DMS53 (cell line): ENCODE results near the gene BMP8A.

Source experiments
- DNase-seq: peaks from one replicate; lab custom pipeline; 2025; lab: John Stamatoyannopoulos, UW

Gene BMP8A

GRCh38 chr1:39527190-39527579, 35.7 kb downstream of the BMP8A start:
- peak; percentile 91 for DNase-seq

GRCh38 chr1:39528082-39528481, 36.6 kb downstream of the BMP8A start:
- DNase-seq, result no peak

GRCh38 chr1:39529901-39530535, 38.6 kb downstream of the BMP8A start:
- DNase-seq, result no peak

GRCh38 chr1:39531526-39531925, 40.1 kb downstream of the BMP8A start:
- DNase-seq, result no peak

- no peak for DNase-seq
Observed at GRCh38 chr1:39533442-39533841, 42.0 kb downstream of the BMP8A start.

GRCh38 chr1:39538531-39539251, 47.3 kb downstream of the BMP8A start:
- DNase-seq, result no peak

GRCh38 chr1:39539252-39539790, 47.9 kb downstream of the BMP8A start:
- DNase-seq, result peak; percentile 92

- no peak for DNase-seq
Observed at GRCh38 chr1:39540504-39541031, 49.1 kb downstream of the BMP8A start.

GRCh38 chr1:39542924-39543323, 51.5 kb downstream of the BMP8A start:
- DNase-seq, result no peak

- peak; percentile 33 for DNase-seq
Observed at GRCh38 chr1:39544327-39544726, 52.9 kb downstream of the BMP8A start.

GRCh38 chr1:39545531-39545930, 54.1 kb downstream of the BMP8A start:
- no peak for DNase-seq

GRCh38 chr1:39554277-39554676, 62.8 kb downstream of the BMP8A start:
- no peak for DNase-seq

GRCh38 chr1:39561279-39561678, 69.8 kb downstream of the BMP8A start:
- no peak for DNase-seq

- DNase-seq, result no peak
Observed at GRCh38 chr1:39562886-39563285, 71.5 kb downstream of the BMP8A start.

- no peak for DNase-seq
Observed at GRCh38 chr1:39563669-39564068, 72.2 kb downstream of the BMP8A start.

- DNase-seq, result no peak
Observed at GRCh38 chr1:39564340-39564739, 72.9 kb downstream of the BMP8A start.

GRCh38 chr1:39564941-39565340, 73.5 kb downstream of the BMP8A start:
- no peak for DNase-seq

GRCh38 chr1:39566441-39567137, 75.2 kb downstream of the BMP8A start:
- peak; percentile 83 for DNase-seq

GRCh38 chr1:39567302-39567701, 75.9 kb downstream of the BMP8A start:
- no peak for DNase-seq

- DNase-seq, result no peak
Observed at GRCh38 chr1:39568208-39568607, 76.8 kb downstream of the BMP8A start.

- DNase-seq, result peak; percentile 34
Observed at GRCh38 chr1:39569034-39569433, 77.6 kb downstream of the BMP8A start.

- DNase-seq, result no peak
Observed at GRCh38 chr1:39570477-39571177, 79.2 kb downstream of the BMP8A start.
